DND-41 (cell line): ENCODE measurements around the gene TRIM60.

Source experiments
- ATAC-seq: fragments of 200-7000 bp; cut with Tn5 transposase; 3 replicates; pipeline ENCODE4 v1.9.1; 2021; ENCODE audit warnings: low read depth; ENCODE audit not compliant: insufficient read depth
- DNase-seq: peaks from one replicate; pipeline ENCODE4 v3.0.0-alpha.2; 2020
- H2AFZ ChIP-seq: 2 replicates; pipeline ENCODE4 v1.6.0; 2012; ENCODE audit warnings: low read depth, low read length
- H3K27ac ChIP-seq: 2 replicates; pipeline ENCODE4 v1.5.1; 2012; ENCODE audit warnings: low read length, inconsistent platforms
- H3K27me3 ChIP-seq: fragments of 200-600 bp; sonication (generic); 2 replicates; pipeline ENCODE4 v1.6.0; 2012; ENCODE audit warnings: low read length, mild to moderate bottlenecking, inconsistent platforms; ENCODE audit not compliant: insufficient read depth, poor library complexity
- H3K36me3 ChIP-seq: 2 replicates; pipeline ENCODE4 v1.5.1; 2012; ENCODE audit warnings: low read length, inconsistent platforms; ENCODE audit not compliant: insufficient read depth
- H3K4me1 ChIP-seq: 2 replicates; pipeline ENCODE4 v1.5.1; 2012; ENCODE audit warnings: mild to moderate bottlenecking, low read length; ENCODE audit not compliant: insufficient read depth
- H3K4me2 ChIP-seq: 2 replicates; pipeline ENCODE4 v1.6.0; 2012; ENCODE audit warnings: mild to moderate bottlenecking, moderate library complexity, low read length, inconsistent platforms; ENCODE audit not compliant: insufficient read depth
- H3K4me3 ChIP-seq, 2 experiments: fragments of 200-600 bp in 1 of 2; shearing (Covaris generic) in 1 of 2; 2 replicates each; pipeline ENCODE4 v1.5.1; 2012 to 2016; ENCODE audit warnings: inconsistent platforms in 2 of 2, low read length in 2 of 2, mild to moderate bottlenecking in 2 of 2, low read depth in 1 of 2, moderate library complexity in 1 of 2
- H3K79me2 ChIP-seq: 2 replicates; pipeline ENCODE4 v1.6.0; 2012; ENCODE audit warnings: low read length, inconsistent platforms; ENCODE audit not compliant: insufficient read depth
- H3K9ac ChIP-seq: 2 replicates; pipeline ENCODE4 v1.6.0; 2012; ENCODE audit warnings: low read depth, mild to moderate bottlenecking, inconsistent platforms, low read length, moderate library complexity
- H3K9me3 ChIP-seq: 2 replicates; pipeline ENCODE4 v1.5.1; 2012; ENCODE audit warnings: low read length, moderate library complexity, mild to moderate bottlenecking, inconsistent platforms; ENCODE audit not compliant: insufficient read depth, severe bottlenecking
- H4K20me1 ChIP-seq: 2 replicates; pipeline ENCODE4 v1.6.0; 2012; ENCODE audit warnings: low read length; ENCODE audit not compliant: insufficient read depth
- EZH2 ChIP-seq: IDR thresholded peaks from 3 replicates; pipeline ENCODE4 v1.6.1; 2012; ENCODE audit warnings: borderline replicate concordance, low read depth, mild to moderate bottlenecking, moderate library complexity, low read length, inconsistent platforms; ENCODE audit not compliant: severe bottlenecking
- TF ChIP-seq, protein P1 (sequence below): IDR thresholded peaks from 2 replicates; pipeline ENCODE4 v1.5.1; 2012; ENCODE audit warnings: borderline replicate concordance, low read length, moderate library complexity, mild to moderate bottlenecking; ENCODE audit not compliant: poor library complexity, severe bottlenecking; ENCODE audit errors: extremely low read depth

The TRIM60 gene

DNA sequence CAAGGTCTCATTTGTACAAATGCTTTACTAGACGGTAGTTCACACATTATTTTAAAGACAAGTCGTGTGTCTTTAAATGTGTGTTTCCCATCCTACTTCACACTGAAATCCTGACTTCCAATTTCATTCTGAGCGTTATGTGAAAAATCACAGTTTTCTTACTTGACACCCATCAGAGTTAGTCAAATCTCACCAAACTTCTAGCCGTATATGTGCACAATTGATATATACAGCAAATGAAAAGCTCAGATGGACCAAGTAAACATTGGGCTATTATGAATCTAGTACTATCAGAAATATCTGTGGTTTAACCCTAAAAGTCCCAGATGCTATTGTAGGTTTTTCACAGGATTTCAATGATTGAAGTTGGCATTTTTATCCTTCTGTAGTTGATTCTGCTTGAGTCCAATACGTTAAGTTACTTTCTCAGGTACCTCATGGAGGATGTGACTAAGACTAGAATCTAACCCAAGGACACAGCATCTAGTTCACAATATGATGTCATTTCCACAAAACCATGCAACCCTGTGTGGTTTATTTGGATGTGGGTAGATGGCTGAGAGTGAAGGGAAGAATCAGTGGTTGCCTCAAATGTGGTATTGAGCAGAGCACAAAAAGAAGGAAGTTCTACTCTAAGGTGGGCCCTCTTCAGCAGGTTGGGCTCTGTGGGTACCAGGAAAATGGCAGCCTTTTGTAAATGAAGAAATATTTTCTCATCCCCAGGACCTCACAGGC is 22.1 kb upstream of the TRIM60 start:
- no peaks in the 10 kb centered on the region for H3K27me3 ChIP-seq
- peak; percentile 45; the same call in 2 of the 3 replicates for ATAC-seq

DNA sequence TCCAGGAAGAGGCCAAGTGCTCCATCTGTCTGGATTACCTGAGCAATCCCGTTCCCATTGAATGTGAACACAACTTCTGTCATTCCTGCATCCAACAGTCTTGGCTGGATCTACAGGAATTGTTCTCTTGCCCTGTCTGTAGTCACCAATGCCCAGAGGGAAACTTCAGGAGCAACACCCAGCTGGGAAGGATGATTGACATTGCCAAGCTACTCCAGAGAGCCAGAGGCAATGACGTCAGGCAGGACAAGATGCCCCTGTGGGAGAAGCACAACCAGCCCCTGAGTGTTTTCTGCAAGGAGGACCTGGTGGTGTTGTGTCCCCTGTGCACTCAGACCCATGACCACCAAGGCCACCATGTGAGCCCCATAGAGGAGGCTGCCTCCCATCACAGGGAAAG is 21.3 kb upstream of the TRIM60 start:
- Histone ChIP-seq H3K9ac (no peak overlapping the region), H3K4me1 (no peaks in the 10 kb centered on the region), H4K20me1 (no peaks in the 10 kb centered on the region), H2AFZ (no peak overlapping the region), H3K79me2 (no peaks in the 10 kb centered on the region), H3K36me3 (no peaks in the 10 kb centered on the region), H3K9me3 (no peaks in the 10 kb centered on the region), H3K27me3 (no peaks in the 10 kb centered on the region), H3K4me3 (no peak overlapping the region), H3K4me2 (no peak overlapping the region), H3K27ac (no peak overlapping the region)
- ATAC-seq (no peak), DNase-seq (no peak)
- no peak for TF ChIP-seq EZH2
- TF ChIP-seq, protein P1, sequence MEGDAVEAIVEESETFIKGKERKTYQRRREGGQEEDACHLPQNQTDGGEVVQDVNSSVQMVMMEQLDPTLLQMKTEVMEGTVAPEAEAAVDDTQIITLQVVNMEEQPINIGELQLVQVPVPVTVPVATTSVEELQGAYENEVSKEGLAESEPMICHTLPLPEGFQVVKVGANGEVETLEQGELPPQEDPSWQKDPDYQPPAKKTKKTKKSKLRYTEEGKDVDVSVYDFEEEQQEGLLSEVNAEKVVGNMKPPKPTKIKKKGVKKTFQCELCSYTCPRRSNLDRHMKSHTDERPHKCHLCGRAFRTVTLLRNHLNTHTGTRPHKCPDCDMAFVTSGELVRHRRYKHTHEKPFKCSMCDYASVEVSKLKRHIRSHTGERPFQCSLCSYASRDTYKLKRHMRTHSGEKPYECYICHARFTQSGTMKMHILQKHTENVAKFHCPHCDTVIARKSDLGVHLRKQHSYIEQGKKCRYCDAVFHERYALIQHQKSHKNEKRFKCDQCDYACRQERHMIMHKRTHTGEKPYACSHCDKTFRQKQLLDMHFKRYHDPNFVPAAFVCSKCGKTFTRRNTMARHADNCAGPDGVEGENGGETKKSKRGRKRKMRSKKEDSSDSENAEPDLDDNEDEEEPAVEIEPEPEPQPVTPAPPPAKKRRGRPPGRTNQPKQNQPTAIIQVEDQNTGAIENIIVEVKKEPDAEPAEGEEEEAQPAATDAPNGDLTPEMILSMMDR = no peak

More for the DNA sequence above, 22.1 kb upstream of the TRIM60 start:
- H3K9ac ChIP-seq = no peak overlapping the region
- no peaks in the 10 kb centered on the region for H3K79me2 ChIP-seq
- TF ChIP-seq, protein P1 = no peak
- TF ChIP-seq EZH2 = no peak
- H4K20me1 ChIP-seq = no peaks in the 10 kb centered on the region
- DNase-seq = no peak
- no peak overlapping the region for H3K27ac ChIP-seq
- no peak overlapping the region for H3K4me2 ChIP-seq
- no peaks in the 10 kb centered on the region for H3K9me3 ChIP-seq
- no peak overlapping the region for H3K4me3 ChIP-seq
- no peak overlapping the region for H2AFZ ChIP-seq
- H3K4me1 ChIP-seq = no peaks in the 10 kb centered on the region
- no peaks in the 10 kb centered on the region for H3K36me3 ChIP-seq

DNA sequence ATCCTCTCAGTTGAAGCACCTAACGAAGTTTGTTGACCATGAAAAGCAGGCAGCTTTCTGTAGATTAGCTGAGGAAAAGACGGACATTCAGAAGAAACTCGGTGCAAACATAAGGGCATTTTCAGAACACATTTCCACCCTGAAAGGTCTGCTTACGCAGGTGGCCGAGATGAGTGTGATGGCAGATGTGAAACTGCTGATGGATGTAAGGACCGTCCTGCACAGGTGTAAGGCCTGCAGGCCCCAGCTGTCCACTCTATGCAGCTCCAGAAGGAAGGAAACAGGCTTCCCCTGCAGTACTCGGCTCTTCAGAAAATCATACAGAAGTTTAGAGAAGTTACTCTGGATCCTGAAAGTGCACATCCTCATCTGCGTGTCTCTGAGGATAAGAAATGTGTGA is 20.8 kb upstream of the TRIM60 start:
- no peak overlapping the region for H2AFZ ChIP-seq
- H3K4me3 ChIP-seq = no peak overlapping the region
- TF ChIP-seq, protein P1 = no peak
- no peak for TF ChIP-seq EZH2
- no peak overlapping the region for H3K4me2 ChIP-seq
- H3K79me2 ChIP-seq = no peaks in the 10 kb centered on the region
- no peaks in the 10 kb centered on the region for H3K9me3 ChIP-seq
- no peaks in the 10 kb centered on the region for H3K36me3 ChIP-seq
- DNase-seq = no peak
- ATAC-seq = no peak
- H3K9ac ChIP-seq = no peak overlapping the region
- no peaks in the 10 kb centered on the region for H3K4me1 ChIP-seq
- no peak overlapping the region for H3K27ac ChIP-seq
- no peaks in the 10 kb centered on the region for H4K20me1 ChIP-seq
- H3K27me3 ChIP-seq = no peaks in the 10 kb centered on the region
